DOHH2 (cell line): ENCODE data around the gene PTBP1.

Source experiments
- H3F3A ChIP-seq: fragments of 200-600 bp; sonication (generic), shearing (Covaris generic); 2 replicates; pipeline ENCODE4 v1.6.0; 2016; ENCODE audit warnings: antibody characterized with exemption, mild to moderate bottlenecking; ENCODE audit not compliant: control insufficient read depth, insufficient read depth
- H3K27ac ChIP-seq: fragments of 200-600 bp; sonication (generic); 2 replicates; pipeline ENCODE4 v1.5.1; 2014; ENCODE audit warnings: low read depth, mild to moderate bottlenecking, low read length, moderate library complexity
- H3K27me3 ChIP-seq: fragments of 200-600 bp; sonication (generic); 2 replicates; pipeline ENCODE4 v1.6.1; 2014; ENCODE audit warnings: mild to moderate bottlenecking, low read length, mixed read lengths; ENCODE audit not compliant: control insufficient read depth
- H3K36me3 ChIP-seq: fragments of 200-600 bp; sonication (generic); 2 replicates; pipeline ENCODE4 v1.6.1; 2014; ENCODE audit warnings: mild to moderate bottlenecking, low read length, moderate library complexity, mixed read lengths; ENCODE audit not compliant: control insufficient read depth
- H3K4me1 ChIP-seq: fragments of 200-600 bp; sonication (generic); 2 replicates; pipeline ENCODE4 v1.6.1; 2014; ENCODE audit warnings: mild to moderate bottlenecking, low read length, mixed read lengths; ENCODE audit not compliant: control insufficient read depth
- H3K4me2 ChIP-seq: fragments of 200-600 bp; sonication (generic); 2 replicates; pipeline ENCODE4 v1.6.0; 2014; ENCODE audit warnings: mild to moderate bottlenecking, low read length, moderate library complexity
- H3K4me3 ChIP-seq: fragments of 200-600 bp; sonication (generic); 2 replicates; pipeline ENCODE4 v1.5.1; 2014; ENCODE audit warnings: mild to moderate bottlenecking, low read length, mixed read lengths
- H3K79me2 ChIP-seq: fragments of 200-600 bp; sonication (generic); 2 replicates; pipeline ENCODE4 v1.6.1; 2014; ENCODE audit warnings: mild to moderate bottlenecking, low read length, mixed read lengths; ENCODE audit not compliant: control insufficient read depth
- H3K9me2 ChIP-seq: fragments of 200-600 bp; sonication (generic); replicated peaks from 2 replicates; pipeline ENCODE4 v1.6.1; 2014; ENCODE audit warnings: mild to moderate bottlenecking, low read length, mixed read lengths; ENCODE audit not compliant: control insufficient read depth
- H3K9me3 ChIP-seq: fragments of 200-600 bp; sonication (generic); 2 replicates; pipeline ENCODE4 v1.6.1; 2014; ENCODE audit warnings: antibody characterized with exemption, low read length, mixed read lengths; ENCODE audit not compliant: control insufficient read depth, insufficient read depth
- H4K20me1 ChIP-seq: fragments of 200-600 bp; sonication (generic); 2 replicates; pipeline ENCODE4 v1.6.0; 2014; ENCODE audit warnings: low read depth, mild to moderate bottlenecking, antibody characterized with exemption, low read length, moderate library complexity; ENCODE audit not compliant: control insufficient read depth, insufficient read depth
- CTCF ChIP-seq: fragments of 200-600 bp; sonication (generic); IDR thresholded peaks from one replicate; pipeline ENCODE4 v1.5.1; 2014; ENCODE audit warnings: antibody characterized with exemption, mild to moderate bottlenecking, low read depth, low read length; ENCODE audit not compliant: poor library complexity, severe bottlenecking
- EZH2phosphoT487 ChIP-seq: fragments of 200-600 bp; sonication (generic); IDR thresholded peaks from 2 replicates; pipeline ENCODE4 v1.6.1; 2017; ENCODE audit warnings: borderline replicate concordance, mild to moderate bottlenecking, antibody characterized with exemption, low read length, moderate library complexity, mixed read lengths

The PTBP1 gene

GRCh38 chr19:772730-773436 is 24.4 kb upstream of the PTBP1 start:
- Histone ChIP-seq H3K27ac (no peak overlapping the region), H3K36me3 (no peaks in the 10 kb centered on the region), H3K79me2 (no peaks in the 10 kb centered on the region), H3K27me3 (no peaks in the 10 kb centered on the region), H3F3A (no peaks in the 10 kb centered on the region), H3K9me2 (no peaks in the 10 kb centered on the region), H3K9me3 (no peaks in the 10 kb centered on the region), H3K4me3 (no peak overlapping the region), H3K4me1 (peaks cover 3% of the 10 kb centered on the region; the same call in 1 of the 2 replicates), H4K20me1 (no peaks in the 10 kb centered on the region), H3K4me2 (no peak overlapping the region)
- TF ChIP-seq CTCF (no peak), EZH2phosphoT487 (no peak)

DNA sequence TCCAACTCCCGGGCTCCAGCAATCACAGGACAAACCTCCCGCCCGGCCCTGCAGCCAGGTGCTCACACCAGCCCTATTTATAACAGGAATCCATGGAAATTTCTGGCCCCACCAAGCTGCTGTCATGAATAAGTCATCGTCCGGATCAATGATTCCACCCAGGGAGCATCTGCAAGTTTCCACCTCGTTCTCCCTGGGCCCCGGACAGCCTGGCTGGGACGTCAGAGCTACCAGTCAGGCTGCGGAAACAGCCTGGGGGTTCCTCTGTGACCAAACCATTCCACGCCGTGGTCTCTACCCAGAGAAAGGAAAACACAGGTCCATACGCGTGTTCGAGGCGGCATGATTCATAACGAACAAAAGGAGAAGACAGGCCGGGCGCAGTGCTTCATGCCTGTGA is 20.7 kb upstream of the PTBP1 start:
- H3K27ac ChIP-seq = no peak overlapping the region
- H4K20me1 ChIP-seq = no peaks in the 10 kb centered on the region
- TF ChIP-seq EZH2phosphoT487 (no peak), CTCF (no peak)

DNA sequence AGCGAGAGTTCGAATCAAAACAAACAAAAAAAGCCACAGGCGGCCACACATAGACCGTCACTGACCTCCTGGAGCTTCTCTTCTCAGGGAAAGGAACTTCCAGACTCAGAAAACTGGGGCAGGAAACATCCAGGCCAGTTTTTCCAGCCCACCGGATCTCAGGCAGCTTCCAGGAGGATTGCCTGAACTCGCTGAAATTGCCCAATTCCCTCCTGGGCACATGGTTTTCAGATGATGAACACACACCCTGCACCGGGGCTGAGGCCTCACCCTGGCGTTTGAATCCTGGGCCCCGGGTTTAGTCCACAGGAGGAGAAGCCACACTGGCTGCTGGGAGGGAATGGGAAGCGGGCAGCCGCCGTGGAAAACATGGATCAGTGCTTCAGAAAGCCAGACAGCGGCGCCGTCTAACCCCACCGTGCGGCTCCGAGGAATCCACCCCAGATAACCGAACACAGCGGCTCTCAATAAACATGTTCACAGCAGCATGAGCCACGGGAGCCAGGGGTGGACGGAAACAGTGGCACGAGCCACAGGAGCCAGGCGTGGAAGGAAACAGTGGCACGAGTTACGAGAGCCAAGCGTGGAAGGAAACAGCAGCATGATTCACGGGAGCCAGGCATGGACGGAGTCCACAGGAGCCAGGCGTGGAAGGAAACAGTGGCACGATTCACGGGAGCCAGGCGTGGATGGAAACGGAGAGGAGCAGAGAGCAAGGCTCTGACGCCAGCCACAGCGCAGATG is 18.2 kb upstream of the PTBP1 start:
- H3K4me3 ChIP-seq = no peak overlapping the region
- H3K9me3 ChIP-seq = no peaks in the 10 kb centered on the region
- H3K4me2 ChIP-seq = no peak overlapping the region
- H3K9me2 ChIP-seq = no peaks in the 10 kb centered on the region
- H3K79me2 ChIP-seq = no peaks in the 10 kb centered on the region
- no peaks in the 10 kb centered on the region for H4K20me1 ChIP-seq
- TF ChIP-seq CTCF (no peak), EZH2phosphoT487 (no peak)
- H3K36me3 ChIP-seq = no peaks in the 10 kb centered on the region
- no peak overlapping the region for H3K27ac ChIP-seq
- no peaks in the 10 kb centered on the region for H3K4me1 ChIP-seq
- no peaks in the 10 kb centered on the region for H3F3A ChIP-seq
- no peaks in the 10 kb centered on the region for H3K27me3 ChIP-seq

More for the DNA sequence above, 20.7 kb upstream of the PTBP1 start:
- Histone ChIP-seq H3K9me2 (no peaks in the 10 kb centered on the region), H3K4me1 (no peaks in the 10 kb centered on the region), H3F3A (no peaks in the 10 kb centered on the region), H3K79me2 (no peaks in the 10 kb centered on the region), H3K9me3 (no peaks in the 10 kb centered on the region), H3K4me3 (no peak overlapping the region), H3K27me3 (no peaks in the 10 kb centered on the region), H3K36me3 (no peaks in the 10 kb centered on the region), H3K4me2 (no peak overlapping the region)
